Measurements from ENCODE around the gene DCAF6. TPM values are rescaled to one million over a fixed set of nuclear protein-coding genes. Genes with fewer than 3 reads are reported as not detected.
A peak's percentile ranks its signal among the peaks of the same experiment; 100 is the strongest.

The DCAF6 gene
- total RNA-seq, 6 experiments from 2014 or later = 52.5 to 59.4 (median 55.3) TPM

GRCh38 chr1:168105846-168106245 is 169.4 kb downstream of the DCAF6 start:
- H3K4me1 Mint-ChIP-seq (ENCODE audit: low read depth) = no peaks in the 10 kb centered on the region
- no peaks in the 10 kb centered on the region for H3K9me3 Mint-ChIP-seq
- H3K27ac Mint-ChIP-seq = no peak overlapping the region

GRCh38 chr1:168106274-168106673 is 169.8 kb downstream of the DCAF6 start:
- no peak overlapping the region for H3K27ac Mint-ChIP-seq
- no peak overlapping the region for H3K4me3 Mint-ChIP-seq
- DNase-seq = no peak
- no peaks in the 10 kb centered on the region for H3K36me3 Mint-ChIP-seq (ENCODE audit: low read depth)
- H3K27me3 Mint-ChIP-seq (ENCODE audit: insufficient read depth) = peaks cover 3% of the 10 kb centered on the region; the same call in 1 of the 2 replicates
- no peak for TF ChIP-seq CTCF (IDR thresholded peaks at IDR 0.05)
- H3K9me3 Mint-ChIP-seq = no peaks in the 10 kb centered on the region
- H3K4me1 Mint-ChIP-seq (ENCODE audit: low read depth) = no peaks in the 10 kb centered on the region

More at GRCh38 chr1:168105846-168106245, 169.4 kb downstream of the DCAF6 start:
- H3K27me3 Mint-ChIP-seq (ENCODE audit: insufficient read depth) = peaks cover 2% of the 10 kb centered on the region; the same call in 1 of the 2 replicates
- no peak for TF ChIP-seq CTCF (IDR thresholded peaks at IDR 0.05)
- no peak overlapping the region for H3K4me3 Mint-ChIP-seq
- H3K36me3 Mint-ChIP-seq (ENCODE audit: low read depth) = no peaks in the 10 kb centered on the region
- no peak for DNase-seq

GRCh38 chr1:168110896-168111545 is 174.5 kb downstream of the DCAF6 start:
- Mint-ChIP-seq H3K9me3 (no peaks in the 10 kb centered on the region), H3K4me3 (no peak overlapping the region), H3K27me3 (ENCODE audit: insufficient read depth) (peaks cover 3% of the 10 kb centered on the region; the same call in 1 of the 2 replicates), H3K4me1 (ENCODE audit: low read depth) (peaks cover 11% of the 10 kb centered on the region), H3K27ac (no peak overlapping the region), H3K36me3 (ENCODE audit: low read depth) (no peaks in the 10 kb centered on the region)
- no peak for DNase-seq
- 0 out of 2 replicates have a peak, but pooled peaks have one; percentile 9 for TF ChIP-seq CTCF (IDR thresholded peaks at IDR 0.05)

- Mint-ChIP-seq H3K27me3 (ENCODE audit: insufficient read depth) (peaks cover 2% of the 10 kb centered on the region; the same call in 1 of the 2 replicates), H3K4me1 (ENCODE audit: low read depth) (peaks cover 11% of the 10 kb centered on the region), H3K4me3 (no peak overlapping the region), H3K36me3 (ENCODE audit: low read depth) (peaks cover under 1% of the 10 kb centered on the region; the same call in 1 of the 2 replicates), H3K9me3 (no peaks in the 10 kb centered on the region), H3K27ac (0 out of 2 replicates have a peak overlapping the region, but pooled peaks have one; percentile 0)
- no peak for TF ChIP-seq CTCF (IDR thresholded peaks at IDR 0.05)
- peak; percentile 56 for DNase-seq
Measured at GRCh38 chr1:168112673-168113305, 176.3 kb downstream of the DCAF6 start.

- no peak for TF ChIP-seq CTCF (IDR thresholded peaks at IDR 0.05)
- peaks cover 2% of the 10 kb centered on the region; the same call in 1 of the 2 replicates for H3K27me3 Mint-ChIP-seq (ENCODE audit: insufficient read depth)
- no peak for DNase-seq
Measured at GRCh38 chr1:168114845-168115244, 178.4 kb downstream of the DCAF6 start.

More at GRCh38 chr1:168114845-168115244, 178.4 kb downstream of the DCAF6 start:
- peaks cover 11% of the 10 kb centered on the region for H3K4me1 Mint-ChIP-seq (ENCODE audit: low read depth)
- H3K9me3 Mint-ChIP-seq = no peaks in the 10 kb centered on the region
- no peak overlapping the region for H3K4me3 Mint-ChIP-seq
- peaks cover 12% of the 10 kb centered on the region for H3K36me3 Mint-ChIP-seq (ENCODE audit: low read depth)
- no peak overlapping the region for H3K27ac Mint-ChIP-seq
